Suprapubic skin (tissue), 4 donors: ENCODE results near the gene FAM156A. TPM values are rescaled to one million over a fixed set of nuclear protein-coding genes. Genes with fewer than 3 reads are reported as not detected.

Experiments used
- DNase-seq, 2 donors: peaks; one replicate each; pipeline ENCODE4 v3.0.0-alpha.2; 2019; ENCODE audit warnings: low spot score in 2 of 2
- H3K27ac ChIP-seq: fragments of 200-600 bp; sonication (generic); one replicate; pipeline ENCODE4 v1.5.1; 2019
- H3K27me3 ChIP-seq: fragments of 200-600 bp; sonication (generic); one replicate; pipeline ENCODE4 v1.5.1; 2019
- H3K36me3 ChIP-seq: fragments of 200-600 bp; sonication (generic); one replicate; pipeline ENCODE4 v1.5.1; 2019
- H3K4me1 ChIP-seq: fragments of 200-600 bp; sonication (generic); one replicate; pipeline ENCODE4 v1.5.1; 2019
- H3K4me3 ChIP-seq: fragments of 200-600 bp; sonication (generic); one replicate; pipeline ENCODE4 v1.5.1; 2019; ENCODE audit warnings: mild to moderate bottlenecking
- H3K9me3 ChIP-seq: fragments of 200-600 bp; sonication (generic); one replicate; pipeline ENCODE4 v1.5.1; 2019
- EP300 ChIP-seq: sonication (generic); formaldehyde crosslinking; IDR thresholded peaks from one replicate; pipeline ENCODE4 v1.6.1; 2017; ENCODE audit warnings: antibody characterized with exemption
- POLR2A ChIP-seq, 2 donors: fragments of 450-650 bp; IDR thresholded peaks; one replicate each; pipeline ENCODE4 v1.6.1; 2017; ENCODE audit warnings: antibody characterized with exemption in 2 of 2, mild to moderate bottlenecking in 2 of 2, moderate library complexity in 2 of 2
- POLR2AphosphoS5 ChIP-seq, 3 donors: sonication (generic); formaldehyde crosslinking; IDR thresholded peaks; one replicate each; pipeline ENCODE4 v1.6.1; 2017; ENCODE audit warnings: antibody characterized with exemption in 3 of 3
- WGBS: methylation state at CpG from one replicate; pipeline ENCODE4 v1.1.5; 2018; 5-methylcytosine and 5-hydroxymethylcytosine counted together
- total RNA-seq, 4 donors: library from RNA; depleted of rRNA; stranded (reverse); fragments of >200 nt; gene quantifications; one replicate each; pipeline ENCODE4 v1.1.0, GENCODE V29; 2016
- TF ChIP-seq, protein P1 (sequence below), 2 donors: fragments of 200-600 bp in 1 of 2; fragments of 450-650 bp in 1 of 2; sonication (generic) in 1 of 2; IDR thresholded peaks; one replicate each; pipeline ENCODE4 v1.5.1; 2016 to 2019; ENCODE audit warnings: antibody characterized with exemption in 2 of 2, mild to moderate bottlenecking in 1 of 2, moderate library complexity in 1 of 2

FAM156A gene
- total RNA-seq, 4 donors from 2014 or later: 13.1 to 38.1 (median 24.8) TPM

DNA sequence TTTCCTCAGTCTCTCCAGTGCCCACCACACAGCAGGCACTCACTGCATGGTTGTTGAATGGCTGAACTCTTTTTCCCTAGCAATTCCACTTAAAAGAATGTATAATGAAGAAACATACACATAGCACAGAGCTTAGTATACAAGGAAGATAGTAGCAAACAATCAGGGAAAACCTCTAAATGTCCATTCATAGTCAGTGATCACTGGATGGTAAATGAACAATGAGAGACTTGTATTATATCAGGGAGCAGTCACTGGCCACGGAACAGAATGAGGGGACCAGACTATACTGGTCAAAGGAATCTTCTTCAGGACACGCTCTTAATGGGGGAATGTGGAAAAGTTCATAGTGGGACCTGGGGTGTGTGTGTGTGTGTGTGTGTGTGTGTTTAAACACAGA lies 43.6 kb upstream of the FAM156A start:
- DNase-seq: no peak
- WGBS: 71% methylated on average over 2 of the region's 2 CpGs
- no peak for TF ChIP-seq POLR2A (IDR thresholded peaks at IDR 0.05)
- Histone ChIP-seq H3K4me3 (no peak overlapping the region), H3K27me3 (no peaks in the 10 kb centered on the region), H3K36me3 (no peaks in the 10 kb centered on the region), H3K9me3 (no peaks in the 10 kb centered on the region), H3K27ac (no peak overlapping the region), H3K4me1 (no peaks in the 10 kb centered on the region)

DNA sequence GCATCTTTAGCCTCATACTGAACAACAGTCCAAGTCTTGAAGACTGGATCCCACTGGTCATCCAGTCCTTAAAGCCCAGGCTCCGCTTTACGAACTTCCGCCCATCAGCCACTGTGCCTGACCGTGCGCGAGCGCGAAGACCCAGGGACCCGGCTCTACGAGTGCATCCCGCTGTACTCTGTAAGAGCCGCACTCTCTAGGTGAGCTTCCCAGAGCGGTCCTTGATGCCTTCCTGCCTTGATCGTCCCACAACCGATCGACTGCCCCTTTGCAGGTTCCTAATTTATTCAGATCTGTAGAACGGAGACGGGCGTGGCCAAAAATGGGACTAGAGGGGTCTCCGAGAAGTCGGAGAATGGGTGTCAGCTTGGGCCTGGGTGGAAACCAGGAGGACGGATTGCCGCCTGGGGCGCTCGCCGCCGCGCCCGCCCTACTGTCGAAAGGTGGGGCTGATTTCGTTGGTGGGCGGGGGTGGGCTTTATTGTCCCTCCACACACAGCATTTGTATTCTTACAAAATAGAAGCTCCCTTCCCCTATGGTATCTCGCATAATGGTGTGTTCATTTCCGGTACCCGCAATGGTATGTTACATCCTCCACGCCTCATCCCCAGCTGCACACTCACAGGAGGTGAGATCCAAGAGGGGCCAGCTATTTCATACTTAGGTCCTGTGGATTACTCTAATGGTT lies 42.3 kb upstream of the FAM156A start:
- no peaks in the 10 kb centered on the region for H3K27me3 ChIP-seq
- no peaks in the 10 kb centered on the region for H3K9me3 ChIP-seq
- no peaks in the 10 kb centered on the region for H3K36me3 ChIP-seq
- H3K27ac ChIP-seq: no peak overlapping the region
- no peak for DNase-seq
- H3K4me1 ChIP-seq: peaks cover 5% of the 10 kb centered on the region
- 76% methylated on average over 6 of the region's 36 CpGs for WGBS
- no peak overlapping the region for H3K4me3 ChIP-seq
- no peak for TF ChIP-seq POLR2A (IDR thresholded peaks at IDR 0.05)
- TF ChIP-seq, protein P1, sequence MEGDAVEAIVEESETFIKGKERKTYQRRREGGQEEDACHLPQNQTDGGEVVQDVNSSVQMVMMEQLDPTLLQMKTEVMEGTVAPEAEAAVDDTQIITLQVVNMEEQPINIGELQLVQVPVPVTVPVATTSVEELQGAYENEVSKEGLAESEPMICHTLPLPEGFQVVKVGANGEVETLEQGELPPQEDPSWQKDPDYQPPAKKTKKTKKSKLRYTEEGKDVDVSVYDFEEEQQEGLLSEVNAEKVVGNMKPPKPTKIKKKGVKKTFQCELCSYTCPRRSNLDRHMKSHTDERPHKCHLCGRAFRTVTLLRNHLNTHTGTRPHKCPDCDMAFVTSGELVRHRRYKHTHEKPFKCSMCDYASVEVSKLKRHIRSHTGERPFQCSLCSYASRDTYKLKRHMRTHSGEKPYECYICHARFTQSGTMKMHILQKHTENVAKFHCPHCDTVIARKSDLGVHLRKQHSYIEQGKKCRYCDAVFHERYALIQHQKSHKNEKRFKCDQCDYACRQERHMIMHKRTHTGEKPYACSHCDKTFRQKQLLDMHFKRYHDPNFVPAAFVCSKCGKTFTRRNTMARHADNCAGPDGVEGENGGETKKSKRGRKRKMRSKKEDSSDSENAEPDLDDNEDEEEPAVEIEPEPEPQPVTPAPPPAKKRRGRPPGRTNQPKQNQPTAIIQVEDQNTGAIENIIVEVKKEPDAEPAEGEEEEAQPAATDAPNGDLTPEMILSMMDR (IDR thresholded peaks at IDR 0.05): no peak
- no peak for TF ChIP-seq POLR2AphosphoS5 (IDR thresholded peaks at IDR 0.05)
- TF ChIP-seq EP300: no peak

DNA sequence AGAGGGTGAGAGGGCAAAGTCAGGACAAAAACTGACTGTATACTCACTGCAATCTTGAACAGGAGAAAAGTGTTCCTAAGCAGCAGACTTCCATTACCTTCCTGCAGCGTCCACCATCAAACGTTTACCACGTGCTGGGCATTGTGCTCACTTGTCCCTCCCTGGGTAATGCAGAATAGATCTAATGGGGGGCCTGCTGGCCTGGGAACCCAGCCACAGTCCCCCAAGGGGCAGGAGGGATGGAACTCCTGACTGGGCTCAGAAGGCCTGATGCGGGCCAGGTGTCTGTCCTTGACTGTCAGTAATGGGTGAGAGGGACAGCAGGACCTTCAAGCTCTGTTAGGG lies 37.6 kb upstream of the FAM156A start:
- peak overlapping the region; percentile 53 for H3K4me3 ChIP-seq
- TF ChIP-seq POLR2A (IDR thresholded peaks at IDR 0.05) (no peak), EP300 (no peak), POLR2AphosphoS5 (IDR thresholded peaks at IDR 0.05) (no peak)
- TF ChIP-seq, protein P1 (IDR thresholded peaks at IDR 0.05): no peak
- peak overlapping the region; percentile 91 for H3K27ac ChIP-seq
- H3K27me3 ChIP-seq: no peaks in the 10 kb centered on the region
- 61% methylated on average over 3 of the region's 4 CpGs for WGBS
- DNase-seq: no peak
- peaks cover 19% of the 10 kb centered on the region for H3K4me1 ChIP-seq
- no peaks in the 10 kb centered on the region for H3K36me3 ChIP-seq
- H3K9me3 ChIP-seq: no peaks in the 10 kb centered on the region

DNA sequence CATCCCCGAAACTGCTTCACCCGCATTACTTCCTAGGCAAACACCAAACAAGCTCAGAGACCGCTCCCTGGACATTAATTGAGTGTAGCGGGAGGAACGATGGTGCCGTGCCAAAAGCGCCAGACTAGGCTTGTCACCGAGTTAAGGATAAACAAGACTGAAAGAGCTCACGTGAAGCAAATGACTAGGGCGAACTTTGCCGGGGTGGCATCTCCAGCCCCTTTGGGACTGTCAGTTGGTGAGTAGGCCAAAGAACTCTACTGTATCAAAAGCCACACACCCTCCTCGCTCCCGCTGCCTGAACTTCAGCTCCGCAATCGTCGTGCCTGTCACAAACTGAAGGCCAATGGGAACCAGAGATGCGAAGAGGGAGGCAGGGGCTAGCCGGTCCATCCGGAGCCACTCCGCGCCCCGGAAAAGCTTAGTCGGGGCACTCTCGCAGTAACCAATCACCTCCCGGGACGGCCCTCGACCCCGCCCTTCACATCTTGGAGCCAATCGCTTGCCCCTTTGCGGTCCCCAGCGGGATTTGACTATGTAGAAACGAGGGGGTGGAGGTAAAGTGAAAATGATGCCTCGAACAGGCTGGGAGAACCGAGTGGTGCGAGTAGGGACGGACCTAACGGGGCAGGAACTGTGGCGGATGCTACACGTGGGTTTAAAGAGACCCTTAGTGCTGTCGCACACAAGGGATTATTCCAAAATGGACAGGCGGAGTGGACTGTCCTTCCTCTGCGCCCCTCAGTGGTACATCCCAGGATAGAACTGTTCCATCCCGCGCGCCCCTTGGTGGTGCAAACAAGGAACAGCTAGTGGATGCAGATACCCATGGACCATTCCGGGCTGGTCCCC lies 37.0 kb upstream of the FAM156A start:
- Histone ChIP-seq H3K4me1 (peaks cover 19% of the 10 kb centered on the region), H3K36me3 (no peaks in the 10 kb centered on the region), H3K27ac (peak overlapping the region; percentile 91), H3K27me3 (no peaks in the 10 kb centered on the region), H3K4me3 (peak overlapping the region; percentile 53), H3K9me3 (no peaks in the 10 kb centered on the region)
- DNase-seq: peak; percentile 95
- WGBS: 39% methylated on average over 23 of the region's 46 CpGs
- TF ChIP-seq, protein P1 (IDR thresholded peaks at IDR 0.05): peak; percentile 60 to 73
- no peak for TF ChIP-seq EP300
- peak in 1 of 3 donors; percentile 67 for TF ChIP-seq POLR2AphosphoS5 (IDR thresholded peaks at IDR 0.05)
- TF ChIP-seq POLR2A (IDR thresholded peaks at IDR 0.05): no peak

DNA sequence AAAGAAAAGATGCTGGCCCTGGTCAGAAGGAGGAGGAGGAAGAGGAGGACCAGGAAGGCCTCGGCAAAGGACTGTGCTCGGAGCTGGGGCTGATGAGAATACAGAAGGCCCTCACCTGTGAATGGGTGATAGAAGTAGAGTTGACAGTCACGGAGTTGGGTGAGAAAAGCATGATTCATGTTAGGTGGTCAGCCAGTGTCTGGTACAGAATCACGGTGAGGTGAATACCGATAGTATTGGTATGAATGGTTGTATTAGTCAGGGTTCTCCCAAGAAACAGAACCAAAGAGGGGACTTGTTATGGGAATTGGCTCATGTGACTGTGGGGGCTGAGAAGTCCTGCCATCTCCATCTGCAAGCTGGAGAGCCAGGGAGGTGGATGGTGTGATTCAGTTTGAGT lies 32.5 kb upstream of the FAM156A start:
- H3K27ac ChIP-seq: no peak overlapping the region
- H3K4me3 ChIP-seq: no peak overlapping the region
- no peaks in the 10 kb centered on the region for H3K27me3 ChIP-seq
- TF ChIP-seq POLR2A (IDR thresholded peaks at IDR 0.05) (no peak), POLR2AphosphoS5 (IDR thresholded peaks at IDR 0.05) (no peak), EP300 (no peak)
- TF ChIP-seq, protein P1 (IDR thresholded peaks at IDR 0.05): no peak
- H3K9me3 ChIP-seq: no peaks in the 10 kb centered on the region
- peaks cover 24% of the 10 kb centered on the region for H3K4me1 ChIP-seq
- no peaks in the 10 kb centered on the region for H3K36me3 ChIP-seq
- no peak for DNase-seq
- 81% methylated on average over 5 of the region's 5 CpGs for WGBS
